MM.1S (cell line): ENCODE measurements around the gene NRN1.

Experiments
- DNase-seq: peaks from one replicate; pipeline ENCODE4 v3.0.0-alpha.2; 2015
- H2AFZ ChIP-seq: fragments of 300-600 bp; sonication (generic); 2 replicates; pipeline ENCODE4 v1.6.0; 2016; ENCODE audit warnings: antibody characterized with exemption, low read length
- H3F3A ChIP-seq: fragments of 300-600 bp; sonication (generic); 2 replicates; pipeline ENCODE4 v1.6.1; 2016; ENCODE audit warnings: mild to moderate bottlenecking, antibody characterized with exemption, low read length, moderate library complexity, mixed read lengths; ENCODE audit not compliant: insufficient read depth
- H3K27ac ChIP-seq: fragments of 300-600 bp; sonication (generic); 2 replicates; pipeline ENCODE4 v1.5.1; 2016; ENCODE audit warnings: mild to moderate bottlenecking, low read length
- H3K27me3 ChIP-seq: fragments of 300-600 bp; sonication (generic); replicated peaks from 2 replicates; pipeline ENCODE4 v1.6.0; 2016; ENCODE audit warnings: low read length; ENCODE audit not compliant: insufficient read depth
- H3K36me3 ChIP-seq: fragments of 300-600 bp; sonication (generic); replicated peaks from 2 replicates; pipeline ENCODE4 v1.6.1; 2016; ENCODE audit warnings: mild to moderate bottlenecking, low read length, mixed read lengths; ENCODE audit not compliant: insufficient read depth
- H3K4me1 ChIP-seq: fragments of 300-600 bp; sonication (generic); 2 replicates; pipeline ENCODE4 v1.6.1; 2016; ENCODE audit warnings: low read length, mixed read lengths
- H3K4me2 ChIP-seq: fragments of 300-600 bp; sonication (generic); 2 replicates; pipeline ENCODE4 v1.6.0; 2016; ENCODE audit warnings: low read depth, low read length
- H3K4me3 ChIP-seq: fragments of 300-600 bp; sonication (generic); 2 replicates; pipeline ENCODE4 v1.5.1; 2016; ENCODE audit warnings: low read length, mixed read lengths
- H3K79me2 ChIP-seq: fragments of 300-600 bp; sonication (generic); 2 replicates; pipeline ENCODE4 v1.6.1; 2016; ENCODE audit warnings: mixed run types, low read length, mixed read lengths
- H3K9ac ChIP-seq: fragments of 300-600 bp; sonication (generic); 2 replicates; pipeline ENCODE4 v1.6.1; 2016; ENCODE audit warnings: low read length, mixed read lengths
- H3K9me2 ChIP-seq: fragments of 300-600 bp; sonication (generic); replicated peaks from 2 replicates; pipeline ENCODE4 v1.6.1; 2016; ENCODE audit warnings: mild to moderate bottlenecking, low read length, mixed read lengths; ENCODE audit not compliant: insufficient read depth
- H3K9me3 ChIP-seq: fragments of 300-600 bp; sonication (generic); replicated peaks from 2 replicates; pipeline ENCODE4 v1.6.1; 2016; ENCODE audit warnings: mild to moderate bottlenecking, low read length, mixed read lengths; ENCODE audit not compliant: insufficient read depth
- H4K20me1 ChIP-seq: fragments of 300-600 bp; sonication (generic); 2 replicates; pipeline ENCODE4 v1.6.1; 2016; ENCODE audit warnings: mild to moderate bottlenecking, low read length, moderate library complexity, mixed read lengths; ENCODE audit not compliant: insufficient read depth
- CTCF ChIP-seq: fragments of 300-600 bp; sonication (generic); IDR thresholded peaks from 2 replicates; pipeline ENCODE4 v1.5.1; 2016; ENCODE audit warnings: antibody characterized with exemption, low read length, mixed read lengths
- EZH2 ChIP-seq: fragments of 300-600 bp; sonication (generic); optimal IDR thresholded peaks from 2 replicates; pipeline ENCODE3; 2017; ENCODE audit warnings: low read depth, mild to moderate bottlenecking, antibody characterized with exemption, low read length, mixed read lengths
- EZH2phosphoT487 ChIP-seq: fragments of 300-600 bp; sonication (generic); IDR thresholded peaks from 2 replicates; pipeline ENCODE4 v1.6.1; 2018; ENCODE audit warnings: antibody characterized with exemption, low read length

Gene NRN1

GRCh38 chr6:6039946-6040509, 33.3 kb upstream of the NRN1 start:
- Histone ChIP-seq H3K27ac (no peak overlapping the region), H2AFZ (no peak overlapping the region), H3K4me1 (peaks cover 11% of the 10 kb centered on the region), H3K4me3 (no peak overlapping the region), H3F3A (no peaks in the 10 kb centered on the region), H3K79me2 (no peaks in the 10 kb centered on the region), H4K20me1 (no peaks in the 10 kb centered on the region), H3K9me2 (no peaks in the 10 kb centered on the region), H3K4me2 (0 out of 2 replicates have a peak overlapping the region, but pooled peaks have one; percentile 19), H3K27me3 (peaks cover 41% of the 10 kb centered on the region), H3K9ac (no peak overlapping the region), H3K36me3 (no peaks in the 10 kb centered on the region), H3K9me3 (no peaks in the 10 kb centered on the region)
- DNase-seq, result peak; percentile 63
- TF ChIP-seq CTCF, result no peak
- 0 out of 2 replicates have a peak, but pooled peaks have one; percentile 57 for TF ChIP-seq EZH2phosphoT487

- TF ChIP-seq EZH2phosphoT487 (no peak), CTCF (no peak), EZH2 (no peak)
- Histone ChIP-seq H3K4me1 (peaks cover 11% of the 10 kb centered on the region), H3K79me2 (no peaks in the 10 kb centered on the region), H3K4me3 (no peak overlapping the region), H3K36me3 (no peaks in the 10 kb centered on the region), H3K9ac (no peak overlapping the region), H3K9me2 (no peaks in the 10 kb centered on the region), H3K27ac (no peak overlapping the region), H3F3A (no peaks in the 10 kb centered on the region), H2AFZ (no peak overlapping the region), H4K20me1 (no peaks in the 10 kb centered on the region), H3K27me3 (peaks cover 39% of the 10 kb centered on the region), H3K9me3 (no peaks in the 10 kb centered on the region), H3K4me2 (no peak overlapping the region)
- DNase-seq, result no peak
Measured at GRCh38 chr6:6037179-6037578, 30.5 kb upstream of the NRN1 start.

- Histone ChIP-seq H3F3A (no peaks in the 10 kb centered on the region), H3K9ac (no peak overlapping the region), H3K9me3 (no peaks in the 10 kb centered on the region), H3K36me3 (no peaks in the 10 kb centered on the region), H3K79me2 (no peaks in the 10 kb centered on the region), H3K27ac (no peak overlapping the region), H3K4me2 (no peak overlapping the region), H3K9me2 (no peaks in the 10 kb centered on the region), H3K4me1 (no peaks in the 10 kb centered on the region), H3K4me3 (no peak overlapping the region), H3K27me3 (peaks cover 20% of the 10 kb centered on the region), H4K20me1 (no peaks in the 10 kb centered on the region), H2AFZ (no peak overlapping the region)
- DNase-seq, result no peak
- no peak for TF ChIP-seq EZH2
- no peak for TF ChIP-seq CTCF
Measured at GRCh38 chr6:6033858-6034257, 27.1 kb upstream of the NRN1 start.
